ENCODE measurements around the gene CGNL1. TPM values are rescaled to one million over a fixed set of nuclear protein-coding genes. Genes with fewer than 3 reads are reported as not detected.

Gene CGNL1
- total RNA-seq, 1 experiment from 2014 or later, result 34.6 TPM

DNA sequence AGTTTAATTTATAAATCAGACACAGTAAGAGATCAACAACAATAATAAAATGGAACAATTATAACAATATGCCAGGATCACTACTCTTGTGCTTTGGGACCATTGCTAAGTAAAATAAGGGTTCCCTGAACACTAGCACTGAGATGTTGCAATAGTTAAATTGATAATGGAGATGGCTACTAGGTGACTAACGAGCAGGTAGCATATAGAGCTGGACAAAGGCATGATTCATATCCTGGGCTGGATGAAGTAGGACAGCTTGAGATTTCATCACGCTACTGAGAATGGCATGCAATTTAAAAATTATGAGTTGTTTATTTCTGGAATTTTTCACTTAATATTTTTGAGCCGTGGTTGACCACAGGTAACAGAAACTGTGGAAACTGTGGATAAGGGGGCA is 194.7 kb downstream of the CGNL1 start:
- H3K23ac ChIP-seq (ENCODE audit: insufficient read length, low read depth, low read length), result no peak overlapping the region
- no peak overlapping the region for H3K18ac ChIP-seq (ENCODE audit: insufficient read length, low read depth, low read length)
- H3K9me3 Mint-ChIP-seq, result no peaks in the 10 kb centered on the region
- H3K56ac ChIP-seq (ENCODE audit: insufficient read length, low read depth, low read length), result no peak overlapping the region
- H3K4me2 ChIP-seq (ENCODE audit: insufficient read depth, insufficient read length, low read length), result no peak overlapping the region
- no peaks in the 10 kb centered on the region for H3K79me1 ChIP-seq (ENCODE audit: insufficient read depth, low read depth, low read length, poor library complexity, severe bottlenecking)
- H3K27me3 Mint-ChIP-seq (ENCODE audit: low read depth), result no peaks in the 10 kb centered on the region; the same call in 1 of the 2 replicates
- no peaks in the 10 kb centered on the region for H3K4me1 ChIP-seq (ENCODE audit: insufficient read depth, low read length)
- DNase-seq, result no peak
- H2AK5ac ChIP-seq (ENCODE audit: insufficient read length, low read length), result no peak overlapping the region
- no peak overlapping the region for H3K27ac ChIP-seq (ENCODE audit: insufficient read length, low read depth, low read length)
- no peak overlapping the region for H3T11ph ChIP-seq (ENCODE audit: low read length)
- no peaks in the 10 kb centered on the region for H4K20me1 ChIP-seq (ENCODE audit: control insufficient read depth, insufficient read depth, insufficient read length)
- no peak overlapping the region for H2BK20ac ChIP-seq (ENCODE audit: low read depth, low read length, poor library complexity, severe bottlenecking)
- no peak overlapping the region for H2BK15ac ChIP-seq (ENCODE audit: low read depth, low read length)
- no peak overlapping the region for H4K91ac ChIP-seq (ENCODE audit: insufficient read length, low read depth, low read length)
- no peaks in the 10 kb centered on the region for H3K79me2 ChIP-seq (ENCODE audit: insufficient read depth, low read length)
- no peak overlapping the region for H4K8ac ChIP-seq (replicated peaks; ENCODE audit: insufficient read length, low read depth, low read length)
- no peaks in the 10 kb centered on the region for H3K23me2 ChIP-seq (ENCODE audit: insufficient read length, low read depth, low read length, poor library complexity, severe bottlenecking)
- no peak overlapping the region for H4K5ac ChIP-seq (ENCODE audit: insufficient read length, low read depth, low read length)
- H3K4ac ChIP-seq (ENCODE audit: low read depth, low read length), result no peak overlapping the region
- H3K14ac ChIP-seq (ENCODE audit: insufficient read depth, low read length), result no peak overlapping the region
- no peak overlapping the region for H2BK120ac ChIP-seq (ENCODE audit: low read depth, low read length, poor library complexity, severe bottlenecking)
- no peaks in the 10 kb centered on the region for H3K36me3 Mint-ChIP-seq (ENCODE audit: insufficient read depth in 1 of 3, low read depth in 3 of 3)
- no peak overlapping the region for H2BK12ac ChIP-seq (ENCODE audit: insufficient read length, low read depth, low read length)
- no peak overlapping the region for H2AFZ ChIP-seq (ENCODE audit: low read length)
- peaks cover 4 to 14% of the 10 kb centered on the region in 2 experiments for H3K4me1 Mint-ChIP-seq
- H3K27ac Mint-ChIP-seq, result no peak overlapping the region
- no peaks in the 10 kb centered on the region for H3K27me3 ChIP-seq (ENCODE audit: insufficient read depth, low read length)
- TF ChIP-seq, protein P1, sequence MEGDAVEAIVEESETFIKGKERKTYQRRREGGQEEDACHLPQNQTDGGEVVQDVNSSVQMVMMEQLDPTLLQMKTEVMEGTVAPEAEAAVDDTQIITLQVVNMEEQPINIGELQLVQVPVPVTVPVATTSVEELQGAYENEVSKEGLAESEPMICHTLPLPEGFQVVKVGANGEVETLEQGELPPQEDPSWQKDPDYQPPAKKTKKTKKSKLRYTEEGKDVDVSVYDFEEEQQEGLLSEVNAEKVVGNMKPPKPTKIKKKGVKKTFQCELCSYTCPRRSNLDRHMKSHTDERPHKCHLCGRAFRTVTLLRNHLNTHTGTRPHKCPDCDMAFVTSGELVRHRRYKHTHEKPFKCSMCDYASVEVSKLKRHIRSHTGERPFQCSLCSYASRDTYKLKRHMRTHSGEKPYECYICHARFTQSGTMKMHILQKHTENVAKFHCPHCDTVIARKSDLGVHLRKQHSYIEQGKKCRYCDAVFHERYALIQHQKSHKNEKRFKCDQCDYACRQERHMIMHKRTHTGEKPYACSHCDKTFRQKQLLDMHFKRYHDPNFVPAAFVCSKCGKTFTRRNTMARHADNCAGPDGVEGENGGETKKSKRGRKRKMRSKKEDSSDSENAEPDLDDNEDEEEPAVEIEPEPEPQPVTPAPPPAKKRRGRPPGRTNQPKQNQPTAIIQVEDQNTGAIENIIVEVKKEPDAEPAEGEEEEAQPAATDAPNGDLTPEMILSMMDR (conservative IDR thresholded peaks at IDR 0.05), result no peak
- H3K9me3 ChIP-seq (ENCODE audit: control insufficient read depth, low read depth, low read length), result no peaks in the 10 kb centered on the region
- no peak overlapping the region for H2BK5ac ChIP-seq (ENCODE audit: insufficient read length, low read length)
- WGBS (ENCODE audit: extremely low coverage, insufficient read length, low lambda C conversion rate), result no CpG with 5 or more reads among the region's 3 CpGs
- H3K4me3 Mint-ChIP-seq, result no peak overlapping the region
- no peak overlapping the region for H3K9ac ChIP-seq (ENCODE audit: extremely low read depth, insufficient read length, low read length)
